Osteocyte (in vitro differentiated cells): ENCODE results near the gene RGS19. TPM values are rescaled to one million over a fixed set of nuclear protein-coding genes. Genes with fewer than 3 reads are reported as not detected.

Experiments
- DNase-seq: peaks from one replicate; pipeline ENCODE4 v3.0.0; 2021; ENCODE audit warnings: mixed read lengths; ENCODE audit not compliant: unreplicated experiment; ENCODE audit errors: extremely low spot score
- H3K27ac Mint-ChIP-seq: one replicate; pipeline ENCODE4 v1.8.0; 2021; ENCODE audit warnings: mild to moderate bottlenecking, mixed read lengths; ENCODE audit not compliant: unreplicated experiment
- H3K27me3 Mint-ChIP-seq: one replicate; pipeline ENCODE4 v1.8.0; 2021; ENCODE audit warnings: mixed read lengths; ENCODE audit not compliant: unreplicated experiment
- H3K36me3 Mint-ChIP-seq: one replicate; pipeline ENCODE4 v1.8.0; 2021; ENCODE audit warnings: mixed read lengths; ENCODE audit not compliant: unreplicated experiment
- H3K4me1 Mint-ChIP-seq: one replicate; pipeline ENCODE4 v1.8.0; 2021; ENCODE audit warnings: mixed read lengths; ENCODE audit not compliant: unreplicated experiment
- H3K4me3 Mint-ChIP-seq: one replicate; pipeline ENCODE4 v1.8.0; 2021; ENCODE audit warnings: mild to moderate bottlenecking, moderate library complexity, mixed read lengths; ENCODE audit not compliant: unreplicated experiment
- H3K9me3 Mint-ChIP-seq: one replicate; pipeline ENCODE4 v1.8.0; 2021; ENCODE audit warnings: mixed read lengths; ENCODE audit not compliant: unreplicated experiment
- CTCF ChIP-seq: fragments of 200-600 bp; sonication (generic); IDR thresholded peaks from 2 replicates; pipeline ENCODE4 v1.5.0; 2021; ENCODE audit warnings: antibody characterized with exemption, mild to moderate bottlenecking, moderate library complexity
- total RNA-seq: library from RNA; stranded (reverse); gene quantifications from 2 replicates; pipeline ENCODE4 v1.2.1, GENCODE V29; 2021

The RGS19 gene
- total RNA-seq, 1 donor from 2014 or later: 8.0 TPM

DNA sequence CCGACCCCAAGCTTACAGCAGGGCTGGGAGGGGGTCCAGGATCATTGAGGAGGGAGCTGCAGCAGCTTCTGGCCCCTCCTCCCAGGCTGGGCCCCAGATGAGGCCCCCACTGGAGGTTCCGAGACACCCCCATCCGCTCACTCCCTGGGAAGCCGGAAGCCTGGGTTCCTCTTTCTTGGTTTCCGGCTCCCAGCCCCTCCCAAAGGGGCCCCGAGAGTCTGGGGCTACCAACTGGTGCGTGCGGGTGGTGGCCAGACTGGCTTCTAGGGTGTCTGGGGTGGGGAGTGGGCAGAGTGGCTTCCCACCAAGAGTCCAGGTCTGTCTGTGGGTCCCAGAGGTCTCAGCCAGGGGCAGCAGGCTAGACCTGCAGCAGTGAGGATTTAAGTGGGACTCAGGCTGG, 2.2 kb downstream of the RGS19 start:
- Mint-ChIP-seq H3K9me3 (no peaks in the 10 kb centered on the region), H3K4me3 (no peak overlapping the region), H3K27me3 (no peaks in the 10 kb centered on the region), H3K36me3 (peaks cover 5% of the 10 kb centered on the region), H3K27ac (no peak overlapping the region), H3K4me1 (peaks cover 23% of the 10 kb centered on the region)
- no peak for TF ChIP-seq CTCF
- no peak for DNase-seq

DNA sequence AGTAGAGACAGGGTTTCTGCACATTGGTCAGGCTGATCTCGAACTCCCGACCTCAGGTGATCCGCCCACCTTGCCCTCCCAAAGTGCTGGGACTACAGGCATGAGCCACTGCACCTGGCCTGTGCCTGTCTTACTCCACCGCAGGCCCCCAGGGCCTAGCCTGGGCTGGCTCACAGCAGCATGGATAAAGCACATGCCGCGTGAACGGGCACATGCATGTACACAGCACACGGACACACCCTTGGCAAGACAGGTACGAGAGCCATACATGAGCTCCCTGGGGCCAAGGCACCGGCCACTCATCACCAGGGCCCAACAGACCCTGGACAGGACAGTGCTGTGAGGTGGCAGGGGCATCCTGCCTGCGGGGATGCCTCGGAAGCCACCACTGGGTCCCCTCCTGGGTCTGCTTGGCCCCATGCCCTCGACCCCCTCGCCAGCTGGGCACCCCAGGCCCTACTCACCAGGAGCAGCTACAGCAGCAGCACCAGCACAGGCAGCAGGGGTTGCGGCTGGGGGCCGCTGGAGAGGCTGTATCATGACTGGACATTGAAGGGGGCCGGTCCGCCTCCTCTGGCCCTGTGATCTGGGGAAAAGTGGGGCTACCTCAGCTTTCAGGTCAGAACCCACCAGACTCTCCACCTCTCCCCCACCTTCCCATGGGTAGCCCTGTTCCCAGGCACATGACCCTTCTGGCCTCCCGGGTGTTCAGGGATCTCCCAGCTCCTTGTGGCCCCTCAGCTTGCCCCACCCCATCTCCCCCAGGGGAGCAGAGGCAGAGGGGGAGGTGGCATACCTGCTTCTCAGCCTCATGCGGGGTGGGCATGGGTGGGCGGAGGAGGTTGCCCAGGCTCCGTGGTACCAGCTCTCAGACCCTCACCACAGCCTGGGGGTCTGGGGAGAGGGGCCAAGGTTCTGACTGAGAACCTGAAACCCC, 3.0 kb downstream of the RGS19 start:
- Mint-ChIP-seq H3K4me1 (peaks cover 17% of the 10 kb centered on the region), H3K27ac (no peak overlapping the region), H3K27me3 (no peaks in the 10 kb centered on the region), H3K9me3 (no peaks in the 10 kb centered on the region), H3K4me3 (no peak overlapping the region), H3K36me3 (peaks cover 5% of the 10 kb centered on the region)
- DNase-seq: no peak
- TF ChIP-seq CTCF: no peak

- Mint-ChIP-seq H3K4me3 (no peak overlapping the region), H3K4me1 (peaks cover 15% of the 10 kb centered on the region), H3K27ac (no peak overlapping the region), H3K36me3 (peaks cover 5% of the 10 kb centered on the region), H3K9me3 (no peaks in the 10 kb centered on the region), H3K27me3 (no peaks in the 10 kb centered on the region)
- no peak for DNase-seq
- no peak for TF ChIP-seq CTCF
These were observed 3.8 kb downstream of the RGS19 start for GRCh38 chr20:64075556-64075955.

GRCh38 chr20:64074963-64075362, 4.4 kb downstream of the RGS19 start:
- TF ChIP-seq CTCF: no peak
- H3K27me3 Mint-ChIP-seq: no peaks in the 10 kb centered on the region
- no peak for DNase-seq

GRCh38 chr20:64074184-64074789, 5.0 kb downstream of the RGS19 start:
- TF ChIP-seq CTCF: no peak

More at GRCh38 chr20:64074963-64075362, 4.4 kb downstream of the RGS19 start:
- Mint-ChIP-seq H3K9me3 (no peaks in the 10 kb centered on the region), H3K4me3 (no peak overlapping the region), H3K27ac (no peak overlapping the region), H3K4me1 (peaks cover 9% of the 10 kb centered on the region), H3K36me3 (peaks cover 5% of the 10 kb centered on the region)

More at GRCh38 chr20:64074184-64074789, 5.0 kb downstream of the RGS19 start:
- no peak overlapping the region for H3K4me3 Mint-ChIP-seq
- no peak overlapping the region for H3K27ac Mint-ChIP-seq
- no peaks in the 10 kb centered on the region for H3K27me3 Mint-ChIP-seq
- no peaks in the 10 kb centered on the region for H3K9me3 Mint-ChIP-seq
- DNase-seq: no peak
- H3K4me1 Mint-ChIP-seq: peaks cover 9% of the 10 kb centered on the region
- H3K36me3 Mint-ChIP-seq: peaks cover 5% of the 10 kb centered on the region
